Suprapubic skin (tissue), 4 donors: ENCODE data around the gene BUD13. TPM values are rescaled to one million over a fixed set of nuclear protein-coding genes. Genes with fewer than 3 reads are reported as not detected.

ENCODE experiments used
- DNase-seq, 2 donors: peaks; one replicate each; pipeline ENCODE4 v3.0.0-alpha.2; 2019; ENCODE audit warnings: low spot score in 2 of 2
- H3K27ac ChIP-seq: fragments of 200-600 bp; sonication (generic); one replicate; pipeline ENCODE4 v1.5.1; 2019
- H3K27me3 ChIP-seq: fragments of 200-600 bp; sonication (generic); one replicate; pipeline ENCODE4 v1.5.1; 2019
- H3K36me3 ChIP-seq: fragments of 200-600 bp; sonication (generic); one replicate; pipeline ENCODE4 v1.5.1; 2019
- H3K4me1 ChIP-seq: fragments of 200-600 bp; sonication (generic); one replicate; pipeline ENCODE4 v1.5.1; 2019
- H3K4me3 ChIP-seq: fragments of 200-600 bp; sonication (generic); one replicate; pipeline ENCODE4 v1.5.1; 2019; ENCODE audit warnings: mild to moderate bottlenecking
- H3K9me3 ChIP-seq: fragments of 200-600 bp; sonication (generic); one replicate; pipeline ENCODE4 v1.5.1; 2019
- CTCF ChIP-seq, 2 donors: fragments of 200-600 bp in 1 of 2; fragments of 450-650 bp in 1 of 2; sonication (generic) in 1 of 2; IDR thresholded peaks; one replicate each; pipeline ENCODE4 v1.5.1; 2016 to 2019; ENCODE audit warnings: antibody characterized with exemption in 2 of 2, mild to moderate bottlenecking in 1 of 2, moderate library complexity in 1 of 2
- EP300 ChIP-seq: sonication (generic); formaldehyde crosslinking; IDR thresholded peaks from one replicate; pipeline ENCODE4 v1.6.1; 2017; ENCODE audit warnings: antibody characterized with exemption
- POLR2A ChIP-seq, 2 donors: fragments of 450-650 bp; IDR thresholded peaks; one replicate each; pipeline ENCODE4 v1.6.1; 2017; ENCODE audit warnings: antibody characterized with exemption in 2 of 2, mild to moderate bottlenecking in 2 of 2, moderate library complexity in 2 of 2
- POLR2AphosphoS5 ChIP-seq, 3 donors: sonication (generic); formaldehyde crosslinking; IDR thresholded peaks; one replicate each; pipeline ENCODE4 v1.6.1; 2017; ENCODE audit warnings: antibody characterized with exemption in 3 of 3
- WGBS: methylation state at CpG from one replicate; pipeline ENCODE4 v1.1.5; 2018; 5-methylcytosine and 5-hydroxymethylcytosine counted together
- total RNA-seq, 4 donors: library from RNA; depleted of rRNA; stranded (reverse); fragments of >200 nt; gene quantifications; one replicate each; pipeline ENCODE4 v1.1.0, GENCODE V29; 2016

The BUD13 gene
- total RNA-seq, 4 donors from 2014 or later, result 11.5 to 19.4 (median 14.3) TPM

- 66% methylated on average over 6 of the region's 6 CpGs for WGBS
- no peak for TF ChIP-seq EP300
Observed at GRCh38 chr11:116814502-116814901, 41.7 kb upstream of the BUD13 start.

GRCh38 chr11:116813781-116814471, 41.1 kb upstream of the BUD13 start:
- no peaks in the 10 kb centered on the region for H3K36me3 ChIP-seq
- H3K4me1 ChIP-seq, result no peaks in the 10 kb centered on the region
- DNase-seq, result no peak
- H3K27me3 ChIP-seq, result no peaks in the 10 kb centered on the region
- no peak overlapping the region for H3K27ac ChIP-seq
- no peak overlapping the region for H3K4me3 ChIP-seq
- no peaks in the 10 kb centered on the region for H3K9me3 ChIP-seq
- TF ChIP-seq POLR2AphosphoS5 (IDR thresholded peaks at IDR 0.05), result no peak
- TF ChIP-seq POLR2A (IDR thresholded peaks at IDR 0.05), result no peak
- no peak for TF ChIP-seq CTCF (IDR thresholded peaks at IDR 0.05)
- TF ChIP-seq EP300, result no peak
- WGBS, result 94% methylated on average over 4 of the region's 5 CpGs

More at GRCh38 chr11:116814502-116814901, 41.7 kb upstream of the BUD13 start:
- H3K4me1 ChIP-seq, result no peaks in the 10 kb centered on the region
- no peaks in the 10 kb centered on the region for H3K36me3 ChIP-seq
- no peaks in the 10 kb centered on the region for H3K9me3 ChIP-seq
- H3K27ac ChIP-seq, result no peak overlapping the region
- DNase-seq, result no peak
- no peak overlapping the region for H3K4me3 ChIP-seq
- H3K27me3 ChIP-seq, result no peaks in the 10 kb centered on the region

GRCh38 chr11:116813170-116813569, 40.4 kb upstream of the BUD13 start:
- no peak overlapping the region for H3K4me3 ChIP-seq
- H3K27me3 ChIP-seq, result no peaks in the 10 kb centered on the region
- TF ChIP-seq CTCF (IDR thresholded peaks at IDR 0.05) (no peak), POLR2AphosphoS5 (IDR thresholded peaks at IDR 0.05) (no peak)
- H3K27ac ChIP-seq, result no peak overlapping the region
- no peaks in the 10 kb centered on the region for H3K36me3 ChIP-seq
- WGBS, result 73% methylated on average over 1 of the region's 1 CpG
- DNase-seq, result no peak
- H3K9me3 ChIP-seq, result no peaks in the 10 kb centered on the region
- H3K4me1 ChIP-seq, result no peaks in the 10 kb centered on the region

- Histone ChIP-seq H3K4me1 (no peaks in the 10 kb centered on the region), H3K9me3 (no peaks in the 10 kb centered on the region), H3K27me3 (peaks cover 3% of the 10 kb centered on the region), H3K4me3 (no peak overlapping the region), H3K27ac (no peak overlapping the region), H3K36me3 (no peaks in the 10 kb centered on the region)
- no peak for TF ChIP-seq POLR2A (IDR thresholded peaks at IDR 0.05)
- no peak for TF ChIP-seq CTCF (IDR thresholded peaks at IDR 0.05)
- no peak for TF ChIP-seq EP300
- no peak for TF ChIP-seq POLR2AphosphoS5 (IDR thresholded peaks at IDR 0.05)
- 84% methylated on average over 4 of the region's 4 CpGs for WGBS
- no peak for DNase-seq
Observed at GRCh38 chr11:116812109-116812508, 39.3 kb upstream of the BUD13 start.

- Histone ChIP-seq H3K4me3 (no peak overlapping the region), H3K36me3 (no peaks in the 10 kb centered on the region), H3K27me3 (peaks cover 3% of the 10 kb centered on the region), H3K9me3 (no peaks in the 10 kb centered on the region), H3K4me1 (no peaks in the 10 kb centered on the region), H3K27ac (no peak overlapping the region)
- no peak for TF ChIP-seq POLR2A (IDR thresholded peaks at IDR 0.05)
- TF ChIP-seq CTCF (IDR thresholded peaks at IDR 0.05), result no peak
- no peak for TF ChIP-seq EP300
- no peak for TF ChIP-seq POLR2AphosphoS5 (IDR thresholded peaks at IDR 0.05)
- DNase-seq, result no peak
- WGBS, result 73% methylated on average over 3 of the region's 3 CpGs
Observed at GRCh38 chr11:116811194-116811593, 38.4 kb upstream of the BUD13 start.
